Dedifferentiated amniotic fluid mesenchymal stem cell (primary cell): Measurements from ENCODE around the gene LPAR6.

Experiments used
- DNase-seq: peaks from one replicate; pipeline ENCODE4 v3.0.0-alpha.2; 2016; ENCODE audit errors: extremely low spot score

LPAR6 gene

DNA sequence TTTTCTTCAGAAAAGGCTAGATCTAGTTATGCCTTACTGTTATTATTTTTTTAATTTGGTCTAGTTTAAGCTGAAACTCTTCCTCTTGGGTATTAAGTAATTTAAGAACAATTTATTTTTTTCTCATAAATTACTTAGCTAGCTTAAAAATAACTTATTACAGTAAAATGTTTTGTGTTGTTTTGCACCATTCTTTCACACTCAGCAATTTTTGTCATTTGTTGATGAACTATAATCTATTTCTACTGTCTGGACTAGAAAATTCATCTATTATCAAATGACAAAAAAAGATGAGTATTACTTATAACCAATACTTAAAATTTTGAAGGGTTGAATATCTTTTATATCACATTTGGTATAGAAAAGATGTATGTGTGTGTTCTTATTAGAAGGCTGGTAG is 1.6 kb upstream of the LPAR6 start:
- no peak for DNase-seq

DNA sequence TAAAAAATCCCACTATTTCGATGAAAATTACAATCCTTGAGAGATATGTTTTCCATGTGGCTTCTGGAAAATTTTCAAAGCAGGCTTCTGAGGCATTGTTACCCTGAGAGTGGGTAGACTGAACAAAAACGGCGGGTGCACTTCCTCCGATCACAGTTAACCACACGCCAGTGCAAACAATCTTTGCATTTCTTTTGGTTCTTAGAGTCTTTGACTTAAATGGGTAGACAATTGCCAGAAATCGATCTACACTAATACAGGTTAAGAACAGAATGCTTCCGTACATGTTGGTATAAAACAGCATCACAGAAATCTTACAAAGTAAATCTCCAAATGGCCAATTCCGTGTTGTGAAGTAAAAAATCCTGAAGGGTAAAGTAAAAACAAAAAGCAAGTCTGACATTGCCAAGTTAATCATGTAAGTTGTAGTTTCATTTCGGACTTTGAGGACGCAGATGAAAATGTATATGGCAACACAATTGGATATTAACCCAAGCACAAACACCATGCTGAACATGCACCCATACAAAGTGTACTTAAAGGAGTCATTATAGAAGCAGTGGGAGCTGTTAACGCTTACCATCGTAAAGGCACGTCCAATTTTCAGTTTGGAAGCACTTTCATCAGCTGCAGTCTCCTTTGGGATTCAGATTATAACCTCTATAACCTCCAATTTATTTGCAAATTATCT is 927 bp downstream of the LPAR6 start:
- no peak for DNase-seq

DNA sequence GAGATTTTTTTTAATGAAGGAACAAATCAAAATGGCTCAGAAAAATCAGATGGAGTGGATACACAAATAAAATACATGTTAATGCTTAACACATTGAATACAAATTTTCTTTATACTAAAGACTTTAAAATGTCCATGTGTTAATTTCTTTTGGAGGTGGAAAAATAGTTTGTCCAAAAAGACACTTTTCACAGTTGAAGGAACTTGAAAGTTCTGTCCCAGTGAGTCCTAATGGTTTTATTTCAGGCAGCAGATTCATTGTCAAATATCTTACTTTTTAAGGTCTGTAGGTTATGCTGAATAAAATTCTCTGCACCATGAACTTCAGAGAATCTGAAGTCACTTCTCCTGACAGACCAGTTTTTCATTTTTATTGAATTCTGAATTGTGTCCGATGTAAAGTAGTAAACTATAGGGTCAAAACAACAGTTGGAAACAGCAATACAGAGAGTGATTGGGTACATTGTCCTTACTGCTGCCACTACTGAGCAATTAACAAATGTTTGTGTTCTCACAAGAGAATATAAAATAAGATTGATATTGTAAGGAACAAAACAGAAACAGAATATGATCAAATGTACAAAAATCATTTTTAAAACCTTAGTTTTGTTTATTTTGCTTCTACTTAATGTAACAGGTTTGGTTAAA is 1.6 kb downstream of the LPAR6 start:
- no peak for DNase-seq

DNA sequence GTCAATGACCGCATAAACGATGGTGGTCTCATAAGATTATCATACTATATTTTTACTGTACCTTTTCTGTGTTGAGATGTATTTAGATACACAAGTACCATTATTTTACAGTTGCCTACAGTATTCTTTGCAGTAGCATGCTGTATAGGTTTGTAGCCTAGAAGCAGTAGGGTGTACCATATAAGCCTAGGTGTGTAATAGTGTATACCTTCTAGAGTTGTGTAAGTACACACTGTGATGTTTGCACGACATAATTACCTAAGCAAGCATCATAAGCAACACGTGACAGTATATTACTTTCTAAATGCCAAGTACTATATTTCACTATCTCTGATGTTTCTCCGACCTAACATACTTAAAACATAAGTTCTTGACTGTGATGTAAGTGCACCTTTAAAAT is 2.7 kb downstream of the LPAR6 start:
- DNase-seq: no peak

DNA sequence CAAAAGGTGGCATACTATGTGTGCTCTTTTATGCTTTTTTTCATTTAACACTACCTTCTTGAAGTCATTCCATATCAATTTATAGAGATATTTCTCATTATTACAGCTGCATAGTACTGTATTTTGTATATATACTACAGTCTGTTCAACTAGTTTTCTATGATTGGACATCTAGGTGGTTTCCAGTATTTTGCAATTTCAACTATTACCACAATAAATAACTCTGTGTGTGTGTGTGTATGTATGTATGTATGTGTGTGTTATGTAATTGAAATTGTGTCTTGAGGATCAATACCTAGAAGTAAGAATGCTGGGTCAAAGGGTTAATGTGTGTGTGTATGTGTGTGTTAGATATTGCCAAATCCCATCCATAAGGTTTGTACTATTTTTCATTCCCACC is 7.0 kb downstream of the LPAR6 start:
- no peak for DNase-seq

DNA sequence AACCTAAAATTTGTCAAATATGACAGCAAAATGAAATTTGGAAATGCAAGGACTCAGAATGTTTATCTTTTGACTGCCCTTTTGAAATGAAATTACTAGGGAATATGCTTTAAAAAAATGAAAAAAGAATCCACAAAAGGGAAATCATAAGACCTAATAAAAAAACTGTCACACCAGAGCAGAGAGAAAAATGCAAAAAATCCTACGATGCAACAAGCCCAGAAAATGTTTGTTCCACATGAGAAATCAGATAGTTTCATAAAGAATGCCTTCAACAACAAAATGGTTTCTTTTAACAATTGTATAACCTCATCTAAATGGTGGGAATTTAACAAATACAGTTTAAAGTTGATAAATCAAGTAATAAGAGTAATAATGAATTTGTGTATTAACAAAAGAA is 8.0 kb downstream of the LPAR6 start:
- DNase-seq: peak; percentile 42

DNA sequence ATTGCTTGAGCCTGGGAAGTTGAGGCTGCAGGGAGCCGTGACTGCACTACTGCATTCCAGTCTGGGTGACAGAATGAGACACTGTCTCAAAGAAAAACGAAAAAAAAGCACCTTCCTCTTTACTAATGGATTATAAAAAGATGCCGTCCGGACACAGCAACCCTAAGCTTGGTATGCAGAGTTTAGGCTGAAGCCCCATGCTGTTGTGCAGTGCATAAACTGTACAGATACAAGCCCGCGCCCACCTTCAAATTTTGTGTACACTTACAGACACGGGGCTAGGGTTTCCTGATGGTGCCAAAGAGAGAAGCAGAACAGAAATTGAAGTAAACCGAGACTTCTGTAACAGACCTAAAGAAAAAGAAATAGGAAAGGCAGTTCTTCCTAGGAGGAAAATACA is 9.0 kb downstream of the LPAR6 start:
- DNase-seq: no peak

DNA sequence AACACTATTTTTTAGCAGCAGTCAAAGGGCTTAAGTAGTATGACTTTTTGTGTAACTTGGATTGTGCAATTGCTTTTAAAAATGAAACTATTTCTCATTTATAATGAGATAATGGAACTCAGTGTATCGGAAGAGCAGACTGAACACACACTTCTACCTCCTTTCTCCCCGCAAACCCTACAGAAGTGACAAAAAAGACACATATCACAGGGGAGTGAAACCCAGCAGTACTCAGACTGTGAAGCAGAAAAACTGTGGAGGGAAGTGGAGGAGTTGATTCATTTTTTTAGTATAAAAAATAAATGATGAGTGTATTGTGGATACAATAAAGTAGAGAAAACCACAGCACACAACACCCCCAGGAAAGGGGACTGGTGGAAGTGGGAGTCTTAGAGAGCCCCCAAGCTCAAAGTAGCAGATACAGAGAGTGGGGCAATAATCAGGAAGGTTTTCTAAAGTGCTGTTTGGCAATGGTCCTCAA is 9.7 kb downstream of the LPAR6 start:
- peak; percentile 35 for DNase-seq

DNA sequence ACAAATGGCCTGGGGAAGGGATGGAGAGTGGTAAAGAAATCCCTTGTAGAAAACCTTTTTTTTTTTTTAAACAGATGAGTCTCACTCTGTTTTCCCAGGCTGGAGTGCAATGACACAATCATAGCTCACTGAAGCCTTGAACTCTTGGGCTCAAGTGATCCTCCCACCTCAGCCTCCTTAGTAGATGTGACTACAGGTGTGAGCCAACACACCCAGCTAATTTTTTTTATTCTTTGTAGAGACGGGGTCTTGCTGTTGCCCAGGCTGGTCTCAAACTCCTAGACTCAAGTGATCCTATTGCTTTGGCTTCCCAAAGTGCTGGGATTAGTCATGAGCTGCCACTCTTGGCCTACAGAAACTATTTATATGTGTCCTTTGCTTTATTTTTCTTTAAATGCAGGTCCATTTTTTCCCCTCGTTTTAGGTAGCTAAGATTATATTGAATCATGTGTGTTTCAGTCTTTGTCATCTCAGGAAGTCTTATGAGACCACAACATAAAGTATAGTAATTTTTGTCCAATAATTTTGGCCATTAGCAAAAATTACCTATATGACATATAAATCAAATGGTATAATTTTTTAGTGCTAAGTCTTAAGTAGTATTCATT is 10.5 kb downstream of the LPAR6 start:
- no peak for DNase-seq

DNA sequence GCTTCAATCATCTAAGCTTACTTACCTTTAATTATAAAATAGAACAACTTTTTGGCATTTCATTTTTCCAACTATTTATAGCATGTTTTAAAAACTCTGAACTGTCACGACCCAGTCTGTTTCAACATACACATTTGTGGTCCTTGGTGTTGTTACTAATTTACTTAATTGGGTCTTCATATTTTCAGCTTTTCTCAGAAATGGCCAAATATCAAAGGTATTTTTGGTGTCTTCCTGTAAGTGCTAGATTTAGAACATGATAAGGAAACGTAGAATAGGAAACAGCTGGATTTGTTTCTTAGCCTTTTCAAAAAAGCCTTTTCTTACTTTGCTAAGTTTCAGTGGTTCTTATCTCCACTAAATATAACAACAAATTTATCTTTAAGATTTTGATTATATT is 11.4 kb downstream of the LPAR6 start:
- no peak for DNase-seq

DNA sequence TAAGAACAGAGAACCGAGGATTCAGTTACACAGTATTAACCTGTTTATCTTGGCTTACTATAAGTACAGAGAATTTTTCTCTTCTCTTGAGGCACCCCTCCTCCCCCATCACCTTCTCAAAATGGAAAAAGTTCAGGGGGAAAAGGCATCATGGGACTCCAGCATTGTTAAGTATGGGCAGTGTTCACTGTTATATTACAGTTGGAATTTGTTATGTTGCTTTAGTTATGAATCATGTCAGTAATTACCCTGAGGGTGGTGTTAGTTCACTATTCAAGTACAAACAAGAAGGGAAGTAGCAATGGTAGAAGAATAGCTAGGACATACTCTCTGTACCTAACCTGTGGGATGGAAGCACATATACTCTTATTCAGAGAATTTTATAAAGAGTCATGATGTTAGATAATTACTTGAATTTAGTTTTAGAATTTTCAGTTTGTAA is 12.0 kb downstream of the LPAR6 start:
- DNase-seq: peak; percentile 76

DNA sequence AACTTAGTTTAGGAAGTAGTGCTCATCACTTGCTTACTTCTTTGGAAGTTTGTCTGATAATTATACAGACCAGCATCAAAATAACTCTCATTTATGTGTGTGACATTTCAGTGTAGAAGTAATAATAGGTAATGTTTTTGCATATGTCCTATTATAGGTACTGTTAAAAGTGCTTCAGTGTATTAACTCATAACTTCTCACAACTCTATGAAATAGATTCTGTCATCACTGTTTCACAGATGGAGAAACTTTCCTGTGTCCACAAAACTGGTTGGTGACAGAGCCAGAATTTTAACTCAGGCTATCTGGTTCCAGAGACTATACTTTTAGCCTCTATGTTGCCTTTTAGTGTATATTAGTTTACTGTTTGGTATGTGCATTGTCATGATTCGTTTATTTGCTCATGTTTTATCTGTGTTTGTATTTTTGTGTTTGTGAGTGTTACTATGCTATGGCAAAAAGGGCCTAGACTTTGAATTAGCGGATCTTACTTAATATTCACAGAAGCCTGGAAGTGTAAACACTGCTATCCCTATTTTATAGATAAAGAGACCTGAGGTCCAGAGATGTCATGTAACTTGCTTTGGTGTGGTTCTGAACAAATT is 12.7 kb downstream of the LPAR6 start:
- peak; percentile 30 for DNase-seq

DNA sequence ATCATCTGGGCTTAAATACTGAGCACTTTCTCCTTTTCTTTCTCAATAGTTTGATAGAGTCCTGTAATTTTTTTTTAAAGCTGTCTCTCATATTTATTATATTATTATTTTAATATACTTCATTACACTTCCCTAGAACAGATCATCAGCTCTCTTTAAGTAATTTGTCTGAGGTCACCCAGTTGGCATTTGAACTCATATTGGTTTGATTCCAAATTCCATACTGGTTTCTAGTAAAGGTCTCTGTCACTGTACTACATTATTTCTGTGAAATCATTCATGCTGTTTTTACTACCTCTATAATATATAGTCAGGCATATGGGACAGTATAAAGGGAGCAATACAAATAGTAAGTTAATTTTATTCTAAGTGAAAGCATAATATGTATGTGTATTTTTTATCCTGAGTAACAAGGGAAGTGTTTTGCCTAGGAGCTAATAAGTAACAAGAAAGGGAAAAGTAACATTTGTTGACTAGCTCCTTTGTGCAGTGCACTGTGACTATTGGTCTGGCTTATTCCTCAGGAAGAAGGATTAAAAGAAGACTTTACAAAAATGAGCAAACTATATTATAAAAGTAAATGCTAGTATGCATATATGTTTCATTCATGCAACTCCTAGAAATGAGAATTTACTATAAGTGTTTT is 14.3 kb downstream of the LPAR6 start:
- peak; percentile 20 for DNase-seq

DNA sequence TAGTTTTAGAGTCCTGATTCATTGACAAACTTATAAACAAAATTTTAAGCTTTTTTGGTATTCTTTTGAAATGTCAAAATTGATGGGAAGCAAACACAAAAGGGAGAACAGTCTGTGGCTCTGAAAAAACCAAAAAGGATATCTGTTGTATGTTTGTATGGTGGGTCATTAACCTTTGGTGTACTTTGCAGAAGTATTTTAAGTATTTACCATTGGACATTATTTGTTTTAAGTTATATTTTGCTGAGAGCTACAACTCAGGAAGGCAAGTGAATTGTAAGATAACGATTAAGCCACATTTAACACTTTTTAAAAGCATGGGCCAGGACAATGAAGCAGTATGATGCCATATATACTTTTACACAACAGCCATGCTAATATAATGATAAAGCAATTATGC is 15.2 kb downstream of the LPAR6 start:
- DNase-seq: no peak

DNA sequence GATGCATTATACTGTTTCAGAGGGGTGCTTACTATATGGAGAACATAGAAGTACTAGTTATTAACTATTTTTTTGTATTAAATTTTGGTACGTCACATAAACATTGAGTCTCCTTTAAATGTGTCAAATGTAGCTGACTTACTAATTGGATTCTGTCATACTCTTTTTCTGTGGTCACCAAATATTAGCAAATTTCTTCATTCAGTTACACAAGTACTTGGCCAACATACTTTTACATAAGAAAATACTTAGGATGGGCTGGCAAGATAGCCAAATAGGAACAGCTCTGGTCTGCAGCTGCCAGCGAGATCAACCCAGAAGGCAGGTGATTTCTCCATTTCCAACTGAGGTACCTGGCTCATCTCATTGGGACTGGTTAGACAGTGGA is 19.2 kb downstream of the LPAR6 start:
- DNase-seq: no peak

DNA sequence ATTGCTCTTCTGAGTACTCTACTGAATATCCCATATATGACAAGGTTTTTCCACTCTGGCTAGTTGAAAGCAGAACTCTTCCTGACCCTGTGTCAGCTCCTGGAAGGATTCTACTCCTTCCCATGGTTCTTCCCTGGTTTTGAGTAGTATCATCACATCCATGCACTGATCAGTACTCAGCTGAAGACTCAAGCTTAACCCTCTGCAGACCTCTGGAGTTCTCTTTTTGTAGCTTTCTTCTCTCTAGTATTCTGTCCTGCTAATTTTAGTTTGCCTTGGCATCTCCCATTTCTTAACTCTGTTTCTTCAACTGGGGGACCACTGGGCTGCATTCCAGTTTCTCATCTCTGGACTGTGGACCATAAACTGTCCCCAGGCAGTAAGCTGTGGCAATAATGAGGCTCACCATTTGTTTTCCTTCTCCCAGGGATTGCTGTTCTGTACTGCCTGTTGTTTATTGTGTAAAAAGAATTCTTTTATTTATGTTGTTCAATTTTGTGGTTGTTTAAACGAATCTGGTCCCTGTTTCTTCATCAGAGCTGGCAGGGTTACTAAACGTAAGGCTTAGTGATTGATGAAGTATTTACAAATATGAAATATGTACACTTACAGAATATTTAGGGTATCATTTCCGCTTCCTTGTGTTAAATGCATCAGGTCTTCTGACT is 19.7 kb downstream of the LPAR6 start:
- no peak for DNase-seq

DNA sequence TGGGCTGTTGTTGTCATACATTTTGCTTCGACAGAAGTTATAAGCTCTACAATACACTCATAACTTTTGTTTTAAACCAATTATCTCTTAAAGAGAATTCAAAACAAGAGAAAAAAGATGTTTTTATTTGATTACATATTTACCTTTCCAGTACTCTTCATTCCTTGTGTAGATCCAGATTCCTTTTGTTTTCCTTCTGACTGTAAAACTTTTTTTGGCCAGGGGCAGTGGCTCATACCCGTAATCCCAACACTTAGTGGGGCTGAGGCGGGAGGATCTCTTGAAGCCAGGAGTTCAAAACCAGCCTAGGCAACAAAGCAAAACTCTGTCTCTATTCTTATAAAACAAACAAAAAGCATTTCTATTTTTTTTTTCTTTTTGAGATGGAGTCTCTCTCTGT is 21.7 kb downstream of the LPAR6 start:
- DNase-seq: no peak

DNA sequence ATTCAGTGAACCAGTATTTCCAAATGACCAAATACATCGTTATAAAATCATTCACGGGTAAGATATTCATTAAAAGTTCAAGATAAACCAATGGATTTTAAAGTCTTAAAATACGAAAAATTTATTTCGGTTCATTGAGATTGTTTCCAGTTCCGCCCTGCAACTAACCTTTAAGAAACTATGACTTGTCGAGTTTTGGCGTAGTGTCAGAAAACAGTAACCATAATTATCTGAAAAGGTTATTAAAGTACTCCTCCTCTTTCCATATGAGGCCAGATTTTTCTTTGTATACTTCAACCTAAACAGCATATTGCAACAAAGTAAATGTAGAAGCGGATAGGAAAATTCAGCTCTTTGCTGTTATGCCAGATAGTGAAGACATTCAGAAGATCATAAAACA is 26.1 kb downstream of the LPAR6 start:
- no peak for DNase-seq

DNA sequence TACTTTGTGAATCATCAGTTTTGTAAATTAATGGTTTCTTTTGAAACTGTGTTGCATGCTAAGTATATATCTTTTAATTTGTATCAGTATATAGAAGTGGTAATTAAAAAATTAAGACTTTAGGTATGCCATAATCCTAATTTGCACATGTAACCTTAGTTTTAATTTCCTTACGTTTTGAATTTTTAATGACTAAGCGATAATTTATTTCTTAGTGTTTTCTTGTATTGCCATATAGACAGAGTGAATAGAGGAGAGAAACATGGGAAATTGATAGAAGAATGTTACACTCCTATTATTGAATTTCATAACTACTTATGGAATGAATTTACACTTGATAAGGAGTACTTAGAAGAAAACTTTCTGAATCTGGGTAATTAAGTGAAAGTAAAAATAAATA is 29.5 kb downstream of the LPAR6 start:
- no peak for DNase-seq

DNA sequence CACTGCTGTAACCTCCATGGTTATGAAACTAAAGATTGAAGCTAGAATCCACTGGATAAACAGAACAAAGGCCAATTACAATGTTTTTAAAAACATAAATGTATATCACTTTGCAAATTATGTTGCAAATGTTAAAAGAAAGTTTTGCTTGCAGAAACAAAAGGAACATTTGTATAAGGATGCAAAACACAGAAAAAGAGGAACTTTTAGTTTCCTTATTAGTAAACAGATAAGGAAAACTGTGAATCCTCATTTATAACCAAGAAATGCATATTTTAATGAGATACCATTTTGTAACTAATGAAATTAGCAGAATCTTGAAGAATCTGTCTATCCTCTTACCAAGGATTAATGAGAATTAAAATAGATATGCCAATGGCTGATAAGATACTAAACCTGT is 32.3 kb downstream of the LPAR6 start:
- no peak for DNase-seq

DNA sequence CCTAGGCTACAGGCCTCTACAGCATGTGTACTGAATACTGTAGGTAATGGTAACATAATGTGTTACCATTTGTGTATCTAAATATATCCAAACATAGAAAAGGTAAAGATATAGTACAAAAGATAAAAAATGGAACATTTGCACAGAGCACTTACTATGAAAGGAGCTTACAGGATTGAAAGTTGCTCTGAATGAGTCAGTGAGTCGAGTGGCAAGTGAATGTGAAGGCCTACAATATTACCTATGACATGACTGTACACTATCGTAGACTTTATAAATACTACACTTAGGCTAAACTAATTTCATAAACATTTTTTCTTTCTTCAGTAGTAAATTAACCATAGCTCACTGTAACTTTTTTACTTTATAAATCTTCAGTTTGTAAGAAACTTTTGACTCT is 35.1 kb downstream of the LPAR6 start:
- DNase-seq: no peak

DNA sequence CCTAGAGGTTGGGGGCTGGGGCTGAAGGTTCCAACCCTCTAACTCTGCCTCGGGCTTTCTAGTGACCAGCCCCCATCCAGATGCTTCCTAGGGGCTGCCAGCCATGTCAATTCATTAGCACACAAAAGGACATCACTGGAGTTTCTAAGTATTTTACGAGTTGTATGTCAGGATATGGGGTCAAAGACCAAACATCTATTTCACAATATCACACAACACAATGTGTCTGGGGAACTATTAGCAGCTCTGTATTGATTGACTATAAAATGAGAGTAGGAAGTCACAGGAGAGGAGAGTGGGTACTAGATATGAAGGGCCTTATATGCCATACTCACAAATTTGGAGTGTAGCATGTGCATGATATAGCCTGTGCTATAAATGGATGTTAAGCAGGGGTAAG is 42.1 kb downstream of the LPAR6 start:
- no peak for DNase-seq
